NCI-H446 (cell line): Measurements from ENCODE around the gene ACTN4.

Experiments
- DNase-seq, 2 experiments: peaks; one replicate each; lab custom pipeline; 2025; lab: John Stamatoyannopoulos, UW

Gene ACTN4

DNA sequence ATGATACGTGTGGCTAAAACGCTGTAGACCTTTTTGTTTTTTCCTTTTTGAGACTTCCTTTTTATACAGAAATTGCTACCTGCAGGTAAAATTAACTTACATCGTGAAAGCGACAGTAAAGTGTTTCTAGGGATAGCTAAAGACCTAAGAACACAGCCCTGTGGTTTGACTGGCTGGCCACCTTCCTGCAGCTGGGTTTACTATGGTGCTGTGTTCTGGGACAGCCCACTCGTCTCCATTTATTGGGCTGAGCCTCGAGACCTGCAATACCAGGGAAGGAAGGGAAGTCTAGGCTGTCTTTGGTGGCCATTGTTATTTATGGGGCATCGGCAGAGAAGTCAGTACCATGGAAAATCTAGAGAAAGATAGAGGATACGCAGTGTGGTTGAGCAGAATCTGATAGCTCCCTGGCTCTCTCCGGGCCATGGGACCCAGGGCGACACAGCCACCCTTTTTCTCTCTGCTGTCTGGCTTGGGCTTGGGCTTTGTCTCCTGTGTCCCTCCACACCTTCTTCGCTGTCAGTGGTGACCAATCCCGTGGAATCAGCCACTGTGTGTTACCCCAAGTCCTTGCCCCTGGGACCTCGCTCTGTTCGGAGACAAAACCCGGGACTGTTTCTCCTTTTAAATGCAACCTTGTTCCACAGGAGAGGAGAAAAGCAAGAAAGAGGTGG is 30.9 kb downstream of the ACTN4 start:
- no peak for DNase-seq

DNA sequence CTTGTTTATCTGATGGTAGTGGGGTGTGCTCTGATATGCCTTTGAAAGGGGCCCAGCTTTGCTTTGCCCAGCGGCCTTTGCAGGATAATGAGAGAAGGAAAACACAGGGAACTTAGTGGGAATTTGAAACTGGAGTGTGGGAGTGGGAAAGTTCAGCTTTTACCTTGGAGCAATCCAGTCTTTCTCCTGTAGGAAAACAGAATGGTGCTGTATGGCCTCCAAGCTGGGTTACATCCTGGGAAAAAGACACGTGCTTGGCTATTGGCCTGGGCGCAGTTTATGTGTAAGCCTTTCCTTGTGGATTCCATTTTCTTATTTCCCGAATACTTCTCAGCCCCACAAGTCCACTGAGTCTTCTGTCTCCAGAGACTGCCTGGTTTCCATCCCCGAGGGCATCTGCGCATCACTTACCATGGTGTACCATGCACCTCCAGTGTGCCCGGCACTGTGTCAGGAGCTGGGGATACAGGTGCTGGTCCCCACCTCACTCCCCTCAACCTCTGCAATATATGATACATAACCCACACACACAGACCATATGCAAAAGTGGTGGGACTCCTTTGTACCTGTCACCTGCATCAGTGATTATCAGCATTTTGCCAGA is 31.5 kb downstream of the ACTN4 start:
- DNase-seq: no peak

DNA sequence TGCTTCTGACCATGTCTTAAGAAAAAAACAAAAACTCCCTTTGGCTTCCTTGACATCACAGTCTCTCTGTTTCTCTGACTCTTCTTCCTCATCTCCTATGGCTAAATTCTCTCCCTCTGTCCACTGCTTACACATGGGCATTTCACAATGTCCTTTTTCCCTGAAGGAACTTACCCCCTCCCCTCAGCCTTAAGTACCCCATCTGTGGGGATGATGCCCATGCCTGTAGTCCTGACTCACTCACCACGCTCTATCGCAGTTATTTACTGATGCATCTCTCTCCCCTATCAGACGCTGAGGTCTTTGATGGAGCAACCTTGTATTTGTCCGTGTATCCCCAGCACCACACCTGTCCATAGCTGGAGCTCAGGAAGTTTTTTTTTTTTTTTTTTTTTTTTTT is 32.4 kb downstream of the ACTN4 start:
- DNase-seq: no peak

DNA sequence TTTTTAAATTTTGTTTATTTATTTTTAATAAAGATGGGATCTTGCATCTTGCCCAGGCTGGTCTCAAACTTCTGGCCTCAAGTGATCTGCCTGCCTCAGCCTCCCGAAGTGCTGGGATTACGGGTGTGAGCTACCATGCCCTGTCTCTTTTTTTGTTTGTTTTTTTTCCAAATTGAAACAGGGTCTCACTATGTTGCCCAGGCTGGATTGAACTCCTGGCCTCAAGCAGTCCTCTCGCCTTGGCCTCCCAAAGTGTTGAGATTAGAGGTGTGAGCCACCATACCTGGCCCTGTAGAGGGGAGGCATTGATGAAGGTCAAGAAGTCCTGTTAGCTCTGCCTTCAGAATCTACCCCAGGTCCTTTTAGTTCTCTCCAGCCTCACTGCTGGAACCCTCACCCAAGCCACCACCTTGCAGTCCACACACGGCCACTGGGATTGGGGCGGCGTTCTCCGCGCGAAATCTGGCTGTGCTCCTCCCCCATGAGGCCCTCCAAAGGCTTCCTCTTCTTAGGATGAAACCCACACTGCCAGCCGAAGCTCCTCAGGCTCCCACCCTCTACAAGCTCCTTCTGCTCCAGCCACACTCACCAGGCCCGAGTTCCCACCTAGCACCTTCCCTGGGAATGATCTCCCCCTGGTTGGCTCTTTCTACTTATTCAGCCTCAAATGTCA is 34.9 kb downstream of the ACTN4 start:
- DNase-seq: no peak

DNA sequence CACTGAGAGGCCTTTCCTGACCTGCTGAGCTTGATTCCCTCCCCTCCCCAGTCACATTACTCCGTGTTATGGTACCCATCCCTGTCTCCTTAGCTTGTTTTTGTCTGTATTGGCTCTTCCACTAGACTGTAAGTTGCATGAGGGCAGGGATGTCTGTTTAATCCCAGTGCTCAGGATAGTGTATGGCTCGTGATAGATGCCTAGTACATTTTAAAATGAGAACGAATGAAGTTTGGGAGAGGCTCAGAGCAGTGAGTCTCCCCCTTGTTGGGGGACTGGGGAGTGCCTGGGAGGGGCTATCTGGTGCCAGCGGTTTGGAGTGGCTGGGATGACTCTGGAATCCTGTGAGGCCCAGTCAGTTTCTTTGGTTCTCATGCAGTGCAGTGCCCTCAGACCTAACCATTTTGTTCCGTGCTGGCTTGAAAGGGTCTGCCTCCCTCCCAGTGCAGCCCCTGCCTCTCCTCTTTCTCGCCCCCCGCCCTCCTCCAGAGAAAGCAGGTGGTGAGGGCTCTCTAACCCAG is 35.5 kb downstream of the ACTN4 start:
- no peak for DNase-seq

DNA sequence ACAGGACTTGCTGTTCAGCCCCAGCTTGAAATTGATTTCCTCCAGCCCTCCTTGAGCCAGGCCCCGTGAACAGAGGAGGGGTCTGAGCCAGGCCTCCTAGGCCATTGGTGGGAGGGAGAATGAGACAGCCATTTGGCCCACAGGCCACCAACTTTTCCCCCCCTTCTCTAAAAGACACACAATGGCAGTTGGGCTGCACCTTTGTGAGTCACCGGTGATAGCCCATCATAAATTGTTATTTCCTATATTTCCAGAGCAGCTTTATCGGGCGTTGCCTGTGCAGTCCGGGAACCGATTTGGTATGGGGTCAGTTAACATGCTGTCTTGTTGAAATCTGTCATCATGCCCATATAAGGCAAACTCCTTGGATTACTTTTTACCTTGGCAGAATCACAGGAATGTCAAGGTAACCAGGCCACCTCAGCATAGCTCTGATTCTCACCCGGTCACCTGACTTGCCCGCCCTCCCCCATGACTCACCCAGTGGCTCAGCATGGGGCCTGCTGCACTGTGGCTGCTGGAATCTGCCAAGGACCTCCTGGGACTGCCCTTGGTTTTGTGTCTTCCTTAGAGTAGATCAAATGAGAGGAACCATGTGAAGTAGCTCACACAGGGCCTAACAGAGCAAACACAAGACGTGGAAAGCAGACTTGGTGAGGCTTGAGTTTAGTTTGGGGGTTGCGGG is 36.1 kb downstream of the ACTN4 start:
- peak in 1 of 2 experiments; percentile 34 for DNase-seq

DNA sequence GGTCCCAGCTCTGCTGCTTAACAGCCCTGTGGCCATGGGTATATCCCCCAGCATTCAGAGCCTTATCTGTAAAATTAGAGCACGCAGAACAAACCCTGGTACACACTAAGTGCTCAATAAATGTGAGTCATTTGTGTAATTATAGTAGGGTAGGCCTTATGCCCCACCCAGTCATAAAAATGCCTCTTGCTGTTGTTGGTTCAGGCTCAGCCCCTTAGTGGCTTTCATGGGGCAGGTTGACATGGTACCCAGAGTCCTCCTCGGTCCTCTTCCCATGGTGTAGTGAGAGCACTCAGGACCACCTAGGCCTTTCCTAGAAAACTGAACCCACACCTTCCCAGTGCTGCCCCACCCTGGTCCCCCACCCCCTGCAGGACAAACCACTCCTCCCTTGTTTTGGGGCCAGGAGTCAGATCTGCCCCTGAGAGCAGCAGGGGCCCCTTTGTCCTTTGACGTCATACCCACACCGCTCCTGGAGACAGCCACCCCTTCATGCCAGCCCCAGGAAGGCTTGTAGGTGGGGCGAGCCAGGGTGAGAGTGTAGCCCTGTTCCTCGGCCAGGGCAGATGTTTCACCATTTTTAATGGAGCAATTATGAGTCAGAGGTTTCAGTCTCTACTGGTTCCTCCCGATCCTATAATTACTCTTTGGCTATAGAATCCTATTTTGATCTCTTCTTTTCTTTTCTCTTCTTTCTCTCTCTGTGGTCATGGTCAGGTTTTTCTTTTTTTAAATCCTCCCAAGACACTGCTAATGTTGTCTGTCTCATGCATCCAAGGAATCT is 36.8 kb downstream of the ACTN4 start:
- DNase-seq: peak; percentile 28 to 63

DNA sequence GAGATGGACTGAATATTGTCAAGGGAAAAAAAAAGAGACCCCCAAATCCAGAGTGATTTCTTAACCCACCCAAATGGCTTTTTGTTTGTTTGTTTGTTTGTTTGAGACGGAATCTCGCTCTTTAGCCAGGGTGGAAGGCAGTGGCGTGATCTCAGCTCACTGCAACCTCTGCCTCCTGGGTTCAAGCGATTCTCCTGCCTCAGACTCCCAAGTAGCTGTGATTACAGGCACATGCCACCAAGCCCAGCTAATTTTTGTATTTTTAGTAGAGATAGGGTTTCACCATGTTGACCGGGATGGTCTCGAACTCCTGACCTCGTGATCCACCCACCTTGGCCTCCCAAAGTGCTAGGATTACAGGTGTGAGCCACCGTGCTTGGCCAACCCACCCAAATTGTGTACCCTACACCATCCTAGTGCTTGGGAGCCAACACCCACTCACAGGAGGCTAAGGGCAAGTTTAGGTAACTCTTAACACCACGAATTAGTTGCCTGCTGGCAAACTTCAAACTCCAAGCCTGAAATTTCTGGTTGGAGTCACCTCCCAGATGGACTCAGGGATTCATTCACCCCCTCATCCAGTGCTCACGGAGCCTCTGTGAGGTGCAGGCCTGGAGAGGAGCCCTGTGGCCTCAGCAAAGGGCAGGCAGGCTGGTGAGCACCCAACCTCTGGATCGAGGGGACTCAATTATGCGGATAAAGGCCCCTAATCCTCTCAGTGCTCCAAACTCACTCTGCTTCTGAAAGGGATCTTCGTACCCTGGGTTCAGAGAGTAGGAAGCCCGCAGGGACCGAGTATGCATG is 37.6 kb downstream of the ACTN4 start:
- no peak for DNase-seq

DNA sequence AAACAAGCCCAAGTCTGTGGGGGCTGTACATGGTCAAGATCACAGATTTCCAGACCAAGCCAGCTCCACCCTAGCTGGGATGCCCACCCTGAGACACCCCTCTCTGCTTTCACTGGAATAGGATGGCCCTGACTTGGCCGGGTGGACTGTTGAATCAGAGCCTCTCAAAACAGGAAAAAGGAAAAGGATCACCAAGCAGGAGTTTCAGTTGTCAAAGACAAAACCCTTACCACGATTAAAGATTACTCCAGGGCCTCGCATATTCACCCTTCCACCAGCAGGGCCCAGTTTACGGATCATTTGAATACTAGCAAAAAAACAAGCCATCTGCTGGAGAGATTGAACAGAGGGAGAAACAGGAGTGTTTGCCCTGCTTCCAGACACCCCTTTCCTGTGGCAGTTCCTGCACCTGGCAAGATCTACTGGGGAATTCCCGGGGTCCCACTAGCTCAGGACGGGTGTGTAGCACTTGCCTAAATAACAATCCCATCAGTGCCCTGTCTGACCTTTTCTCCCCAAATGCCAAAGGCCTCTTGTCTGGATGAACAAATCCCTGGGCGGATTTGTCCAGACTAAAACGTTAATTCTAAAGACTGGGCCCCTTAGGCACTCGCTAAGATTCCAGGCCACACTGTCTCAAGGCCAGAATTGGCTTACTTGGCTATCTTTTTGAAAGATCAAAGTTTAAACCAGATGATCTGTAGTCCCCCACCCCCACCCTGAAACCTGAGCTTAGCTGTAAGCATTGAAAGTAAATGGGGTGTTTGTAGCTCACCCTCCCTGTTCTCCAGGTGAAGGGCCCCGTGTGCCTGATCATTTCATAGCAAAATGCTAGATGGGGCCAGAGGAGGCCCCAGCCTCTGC is 38.4 kb downstream of the ACTN4 start:
- peak in 1 of 2 experiments; percentile 56 for DNase-seq

DNA sequence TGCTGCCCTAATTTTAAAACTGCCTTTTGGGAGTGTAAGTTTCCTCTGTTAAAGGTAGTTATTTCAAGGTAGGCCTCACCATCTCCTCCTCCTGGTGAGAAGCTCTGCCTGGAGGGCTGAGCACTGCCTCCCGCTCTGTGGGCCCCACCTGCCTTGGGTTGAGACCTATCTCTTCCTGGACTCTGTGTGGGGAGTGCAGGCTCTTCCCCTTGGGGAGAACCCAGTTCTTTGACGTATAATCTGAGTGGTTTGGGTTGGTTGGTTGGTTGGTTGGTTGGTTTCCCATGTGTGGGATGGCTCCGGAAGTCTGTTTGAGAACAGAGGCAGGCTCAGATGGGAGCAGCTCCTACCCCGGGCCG is 39.1 kb downstream of the ACTN4 start:
- DNase-seq: no peak

DNA sequence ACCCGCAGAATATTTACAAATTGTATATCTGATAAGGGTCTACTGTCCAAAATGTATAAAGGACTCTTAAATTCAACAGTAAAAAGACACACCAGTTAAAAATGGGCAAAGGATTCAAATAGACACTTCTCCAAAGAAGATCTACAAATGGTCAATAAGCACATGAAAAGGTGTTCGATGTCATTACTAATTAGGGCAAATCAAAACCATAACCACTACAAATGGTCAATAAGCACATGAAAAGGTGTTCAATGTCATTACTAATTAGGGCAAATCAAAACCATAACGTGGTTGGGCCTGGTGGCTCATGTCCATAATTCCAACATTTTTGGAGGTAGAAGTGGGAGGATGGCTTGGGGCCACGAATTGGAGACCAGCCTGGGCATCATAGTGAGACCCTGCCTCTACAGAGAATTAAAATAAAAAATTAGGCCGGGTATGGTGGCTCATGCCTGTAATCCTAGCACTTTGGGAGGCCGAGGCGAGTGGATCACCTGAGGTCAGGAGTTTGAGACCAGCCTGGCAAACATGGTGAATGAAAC is 40.5 kb downstream of the ACTN4 start:
- DNase-seq: no peak

DNA sequence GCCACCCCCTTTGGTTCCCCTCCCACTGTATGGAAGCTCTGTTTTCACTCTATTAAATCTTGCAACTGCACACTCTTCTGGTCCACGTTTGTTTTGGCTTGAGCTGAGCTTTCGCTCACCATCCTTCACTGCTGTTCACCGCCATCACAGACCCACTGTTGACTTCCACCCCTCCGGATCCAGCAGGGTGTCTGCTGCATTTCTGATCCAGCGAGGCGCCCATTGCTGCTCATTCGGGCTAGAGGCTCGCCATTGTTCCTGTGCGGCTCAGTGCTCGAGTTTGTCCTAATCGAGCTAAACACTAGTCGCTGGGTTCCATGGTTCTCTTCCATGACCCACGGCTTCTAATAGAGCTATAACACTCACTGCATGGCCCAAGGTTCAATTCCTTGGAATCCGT is 42.7 kb downstream of the ACTN4 start:
- DNase-seq: no peak

DNA sequence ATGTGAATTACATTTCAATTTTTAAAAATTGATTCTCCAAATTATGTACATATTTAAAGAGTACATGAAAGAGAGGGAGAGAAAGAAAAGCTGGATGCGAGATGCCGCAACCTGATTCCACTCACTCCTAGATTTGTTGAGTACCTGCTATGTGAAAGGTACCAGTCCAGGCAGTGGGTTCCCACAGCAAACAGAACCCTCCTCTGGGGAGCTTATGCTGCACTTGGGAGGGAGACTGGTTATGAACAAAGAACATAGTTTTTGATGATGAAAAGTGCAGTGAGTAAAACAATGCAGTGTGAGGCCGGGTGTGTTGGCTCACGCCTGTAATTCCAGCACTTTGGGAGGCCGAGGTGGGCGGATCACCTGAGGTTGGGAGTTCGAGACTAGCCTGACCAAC is 43.4 kb downstream of the ACTN4 start:
- DNase-seq: no peak

DNA sequence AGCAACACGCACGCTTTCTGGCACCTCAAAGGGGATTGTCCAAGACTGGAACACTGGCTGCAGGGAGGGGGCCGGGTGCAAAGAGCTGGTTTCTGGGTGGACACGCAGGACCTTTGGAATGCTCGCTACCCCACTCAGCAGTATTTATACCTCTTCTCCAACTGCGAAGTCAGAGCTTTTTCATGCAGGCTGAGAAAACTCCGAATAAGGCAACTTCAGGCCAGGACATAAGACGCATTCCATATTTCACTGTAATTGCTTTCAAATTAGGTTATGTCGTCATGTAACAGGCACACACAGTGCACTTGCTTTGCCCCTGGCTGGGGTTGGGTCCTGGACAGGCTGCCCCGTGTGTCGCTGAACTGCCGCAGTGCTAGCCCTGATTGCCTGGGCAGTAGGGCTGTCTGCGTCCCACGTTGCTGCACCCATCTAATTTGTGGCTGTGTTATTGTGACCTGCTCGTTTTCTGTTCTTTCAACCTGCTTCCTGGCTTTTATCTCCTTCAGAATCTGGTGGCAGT is 44.5 kb downstream of the ACTN4 start:
- DNase-seq: no peak

DNA sequence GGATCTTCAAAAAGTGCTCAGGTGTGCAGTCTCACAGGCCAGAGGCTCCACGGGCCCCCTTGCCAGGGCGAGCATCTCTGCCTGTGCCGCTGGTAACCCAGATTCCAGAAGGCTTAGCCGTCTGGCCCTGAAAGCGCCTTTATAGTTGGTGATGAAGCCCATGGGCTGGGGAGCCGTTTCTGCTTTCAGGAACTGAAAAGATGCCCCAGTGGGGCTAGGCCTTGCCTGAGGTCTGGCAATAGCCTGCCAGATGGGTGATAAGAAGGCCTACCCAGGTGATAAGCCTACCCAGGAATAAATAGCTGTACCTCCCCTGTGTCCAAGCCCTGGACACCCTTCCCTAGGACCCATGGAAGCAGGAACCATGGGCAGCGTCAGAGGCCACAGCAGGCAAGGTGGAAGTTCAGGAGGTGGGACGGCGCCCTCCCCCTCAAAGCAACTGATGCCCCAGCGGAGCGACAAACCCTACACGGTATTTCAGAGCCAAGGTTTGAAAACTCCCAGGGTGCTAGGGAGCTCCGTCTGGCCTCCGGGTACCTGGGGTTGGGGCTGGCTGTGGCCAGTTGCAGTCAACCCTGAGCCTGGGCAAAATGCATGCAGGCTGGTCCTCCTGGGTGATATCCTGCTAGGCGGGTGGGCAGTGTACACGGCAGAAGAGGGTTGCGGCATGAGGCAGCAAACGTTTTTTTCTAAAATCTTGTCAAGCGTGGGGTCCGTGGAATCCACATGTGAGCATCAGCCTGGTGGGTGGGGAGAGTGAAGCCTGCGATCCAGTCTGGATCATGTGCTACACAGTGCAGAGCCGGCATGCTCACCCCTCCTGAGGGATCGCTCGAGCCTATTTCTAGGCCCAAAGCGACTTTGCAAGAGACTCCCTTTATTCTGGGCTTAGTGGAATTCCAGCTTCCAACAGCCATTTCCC is 45.3 kb downstream of the ACTN4 start:
- DNase-seq: no peak

DNA sequence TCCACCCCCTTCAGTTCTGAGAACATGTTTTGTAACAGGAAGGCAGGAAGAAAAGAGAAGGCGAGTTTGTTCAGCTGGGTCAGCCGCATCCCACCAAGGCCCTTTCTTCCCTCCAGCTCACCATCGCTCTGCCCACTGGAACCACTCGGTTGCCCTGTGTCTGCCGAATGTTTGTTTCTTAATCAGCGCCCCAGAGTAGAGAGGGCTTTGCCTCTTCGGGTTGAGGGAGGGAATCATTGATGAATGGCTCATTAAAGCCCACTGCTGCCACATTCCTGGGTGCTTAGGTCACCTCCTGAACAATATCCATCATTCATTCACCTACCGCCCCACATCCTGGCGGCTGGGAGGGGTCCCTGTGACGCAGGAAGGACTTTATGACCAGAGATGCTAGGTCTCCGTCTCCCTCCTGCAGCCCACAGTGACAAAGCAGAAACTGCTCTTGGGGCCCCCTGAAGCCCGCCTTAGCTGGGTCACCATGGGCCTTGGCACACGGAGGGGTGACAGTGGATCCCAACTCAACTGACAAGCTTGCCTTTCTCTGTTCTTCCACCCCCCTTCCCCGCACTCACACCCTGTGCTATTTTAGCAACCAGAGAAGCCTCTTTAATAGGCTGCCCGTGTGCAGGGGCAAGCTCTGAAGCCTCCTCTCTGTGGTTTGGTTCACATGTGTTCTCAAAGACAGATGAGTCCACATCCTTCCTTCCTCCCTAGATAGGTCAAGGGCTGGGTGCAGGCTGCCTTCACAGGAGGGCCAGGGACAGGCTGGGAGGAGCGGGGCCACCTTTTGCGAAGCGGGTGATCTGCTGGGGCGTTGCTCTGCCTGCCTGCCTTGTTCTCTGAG is 46.2 kb downstream of the ACTN4 start:
- DNase-seq: no peak

DNA sequence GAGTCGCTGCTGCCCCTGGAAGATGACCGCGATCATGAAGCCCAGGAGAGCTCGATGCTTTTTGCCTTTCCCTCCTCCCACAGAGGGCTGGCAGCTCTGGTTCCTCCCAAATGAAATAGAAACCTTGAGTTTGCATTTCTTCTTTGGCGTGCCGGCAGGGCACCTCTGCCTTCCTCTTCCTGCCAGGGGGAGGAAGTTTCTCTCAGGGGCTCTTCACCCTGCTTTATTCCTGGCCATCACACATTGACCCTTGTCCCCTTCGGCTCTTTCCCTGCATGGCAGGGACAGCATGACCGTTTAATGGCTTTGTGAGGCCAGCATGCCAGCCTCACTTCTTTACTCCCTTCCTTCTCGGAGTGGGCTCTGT is 47.9 kb downstream of the ACTN4 start:
- DNase-seq: no peak
